Astrocyte (in vitro differentiated cells and primary cell): ENCODE results near the gene SMOC2.
"Not testable (repeated sequence)": the region's sequence is repeated elsewhere in the genome, so short reads cannot be mapped to it uniquely, and the experiment has no call there.

Experiments
- EZH2 ChIP-seq: IDR thresholded peaks from 2 replicates; pipeline ENCODE4 v1.6.1; 2012; ENCODE audit warnings: mild to moderate bottlenecking, low read length, inconsistent platforms; ENCODE audit not compliant: insufficient read depth
- TF ChIP-seq, protein P1 (sequence below): IDR thresholded peaks from 2 replicates; pipeline ENCODE4 v1.5.1; 2011; ENCODE audit warnings: low read depth, mild to moderate bottlenecking, inconsistent platforms, low read length, moderate library complexity; ENCODE audit not compliant: insufficient read depth

DNA sequence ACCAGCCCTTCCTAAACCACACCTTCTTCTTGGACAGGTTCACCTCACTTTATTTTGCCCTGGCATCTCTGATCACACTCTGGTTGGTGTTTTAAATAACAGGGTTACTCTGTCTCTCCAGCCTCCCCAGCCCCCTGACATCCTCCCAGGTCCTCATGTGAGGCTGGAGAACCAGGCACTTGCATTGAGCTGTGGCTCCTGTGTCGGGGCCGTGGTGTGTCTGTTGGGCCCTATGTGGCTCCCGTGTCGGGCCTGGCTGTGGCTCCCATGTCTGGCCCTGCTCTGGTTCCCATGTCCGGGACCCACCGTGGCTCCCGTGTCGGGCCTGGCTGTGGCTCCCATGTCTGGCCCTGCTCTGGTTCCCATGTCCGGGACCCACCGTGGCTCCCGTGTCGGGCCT is 170.0 kb downstream of the SMOC2 start:
- not testable (repeated sequence) for TF ChIP-seq EZH2
- TF ChIP-seq, protein P1, sequence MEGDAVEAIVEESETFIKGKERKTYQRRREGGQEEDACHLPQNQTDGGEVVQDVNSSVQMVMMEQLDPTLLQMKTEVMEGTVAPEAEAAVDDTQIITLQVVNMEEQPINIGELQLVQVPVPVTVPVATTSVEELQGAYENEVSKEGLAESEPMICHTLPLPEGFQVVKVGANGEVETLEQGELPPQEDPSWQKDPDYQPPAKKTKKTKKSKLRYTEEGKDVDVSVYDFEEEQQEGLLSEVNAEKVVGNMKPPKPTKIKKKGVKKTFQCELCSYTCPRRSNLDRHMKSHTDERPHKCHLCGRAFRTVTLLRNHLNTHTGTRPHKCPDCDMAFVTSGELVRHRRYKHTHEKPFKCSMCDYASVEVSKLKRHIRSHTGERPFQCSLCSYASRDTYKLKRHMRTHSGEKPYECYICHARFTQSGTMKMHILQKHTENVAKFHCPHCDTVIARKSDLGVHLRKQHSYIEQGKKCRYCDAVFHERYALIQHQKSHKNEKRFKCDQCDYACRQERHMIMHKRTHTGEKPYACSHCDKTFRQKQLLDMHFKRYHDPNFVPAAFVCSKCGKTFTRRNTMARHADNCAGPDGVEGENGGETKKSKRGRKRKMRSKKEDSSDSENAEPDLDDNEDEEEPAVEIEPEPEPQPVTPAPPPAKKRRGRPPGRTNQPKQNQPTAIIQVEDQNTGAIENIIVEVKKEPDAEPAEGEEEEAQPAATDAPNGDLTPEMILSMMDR: not testable (repeated sequence)
